ENCODE measurements around the gene OR2T34.

OR2T34 gene

GRCh38 chr1:248610301-248610700 lies 35.7 kb upstream of the OR2T34 start:
- no peak for DNase-seq (ENCODE audit: extremely low read depth, low read depth)
- no peak overlapping the region for H3K4me3 ChIP-seq (replicated peaks; ENCODE audit: low read depth, low read length)
- TF ChIP-seq CTCF (IDR thresholded peaks at IDR 0.05; ENCODE audit: low read depth, low read length, missing control alignments): no peak

GRCh38 chr1:248599396-248599795 lies 24.8 kb upstream of the OR2T34 start:
- no peak for TF ChIP-seq CTCF (IDR thresholded peaks at IDR 0.05; ENCODE audit: low read depth, low read length, missing control alignments)
- DNase-seq (ENCODE audit: extremely low read depth, low read depth): no peak
- no peak overlapping the region for H3K4me3 ChIP-seq (replicated peaks; ENCODE audit: low read depth, low read length)

- no peak for DNase-seq (ENCODE audit: extremely low read depth, low read depth)
- no peak within 1 kb of the TSS for H3K4me3 ChIP-seq (replicated peaks; ENCODE audit: low read depth, low read length)
- no peak for TF ChIP-seq CTCF (IDR thresholded peaks at IDR 0.05; ENCODE audit: low read depth, low read length, missing control alignments)
Measured at GRCh38 chr1:248597589-248597988, 23.0 kb upstream of the OR2T34 start, which contains the start of gene OR2T10. TSS of gene OR2T10 (minus strand) at chr1:248597700. CDS start at chr1:248593768, 3,932 bp downstream.

- no peak for DNase-seq (ENCODE audit: extremely low read depth, low read depth)
- no peak overlapping the region for H3K4me3 ChIP-seq (replicated peaks; ENCODE audit: low read depth, low read length)
- TF ChIP-seq CTCF (IDR thresholded peaks at IDR 0.05; ENCODE audit: low read depth, low read length, missing control alignments): no peak
Measured at GRCh38 chr1:248596615-248597014, 22.1 kb upstream of the OR2T34 start.

- no peak for TF ChIP-seq CTCF (IDR thresholded peaks at IDR 0.05; ENCODE audit: low read depth, low read length, missing control alignments)
- no peak for DNase-seq (ENCODE audit: extremely low read depth, low read depth)
- H3K4me3 ChIP-seq (replicated peaks; ENCODE audit: low read depth, low read length): no peak overlapping the region
Measured at GRCh38 chr1:248593226-248593625, 18.7 kb upstream of the OR2T34 start.

- DNase-seq (ENCODE audit: extremely low read depth, low read depth): no peak
- no peak for TF ChIP-seq CTCF (IDR thresholded peaks at IDR 0.05; ENCODE audit: low read depth, low read length, missing control alignments)
- H3K4me3 ChIP-seq (replicated peaks; ENCODE audit: low read depth, low read length): no peak overlapping the region
Measured at GRCh38 chr1:248592655-248593054, 18.1 kb upstream of the OR2T34 start.

GRCh38 chr1:248590055-248590454 lies 15.5 kb upstream of the OR2T34 start:
- no peak for TF ChIP-seq CTCF (IDR thresholded peaks at IDR 0.05; ENCODE audit: low read depth, low read length, missing control alignments)
- no peak overlapping the region for H3K4me3 ChIP-seq (replicated peaks; ENCODE audit: low read depth, low read length)
- no peak for DNase-seq (ENCODE audit: extremely low read depth, low read depth)
